HG02610 (cell line): Measurements from ENCODE around the gene SLC19A1.
"Not testable (repeated sequence)": the region's sequence is repeated elsewhere in the genome, so short reads cannot be mapped to it uniquely, and the experiment has no call there.

Source experiments
- ATAC-seq: cut with Tn5 transposase; IDR thresholded peaks from one replicate; pipeline ENCODE4 v1.9.1; 2021; ENCODE audit warnings: mild to moderate bottlenecking, moderate library complexity; ENCODE audit not compliant: unreplicated experiment

SLC19A1 gene

GRCh38 chr21:45506836-45507522 lies 35.3 kb downstream of the SLC19A1 start:
- ATAC-seq = no peak

- no peak for ATAC-seq
These were observed 35.9 kb downstream of the SLC19A1 start for GRCh38 chr21:45506241-45506817.

- no peak for ATAC-seq
These were observed 36.7 kb downstream of the SLC19A1 start for GRCh38 chr21:45505416-45506021.

- ATAC-seq = no peak
These were observed 37.5 kb downstream of the SLC19A1 start for GRCh38 chr21:45504516-45505415.

- ATAC-seq = no peak
These were observed 38.2 kb downstream of the SLC19A1 start for GRCh38 chr21:45504021-45504515.

GRCh38 chr21:45503226-45503625 lies 39.0 kb downstream of the SLC19A1 start:
- ATAC-seq = not testable (repeated sequence)

- no peak for ATAC-seq
These were observed 39.6 kb downstream of the SLC19A1 start for GRCh38 chr21:45502600-45502999.

GRCh38 chr21:45502006-45502345 lies 40.3 kb downstream of the SLC19A1 start:
- no peak for ATAC-seq

- ATAC-seq = not testable (repeated sequence)
These were observed 40.9 kb downstream of the SLC19A1 start for GRCh38 chr21:45501081-45502005.

- ATAC-seq = no peak
These were observed 42.2 kb downstream of the SLC19A1 start for GRCh38 chr21:45499970-45500577.

- no peak for ATAC-seq
These were observed 43.0 kb downstream of the SLC19A1 start for GRCh38 chr21:45499201-45499750.

GRCh38 chr21:45498646-45499000 lies 43.6 kb downstream of the SLC19A1 start:
- no peak for ATAC-seq

- no peak for ATAC-seq
These were observed 44.2 kb downstream of the SLC19A1 start for GRCh38 chr21:45497846-45498645.

GRCh38 chr21:45496968-45497845 lies 45.0 kb downstream of the SLC19A1 start:
- no peak for ATAC-seq

GRCh38 chr21:45496151-45496967 lies 45.9 kb downstream of the SLC19A1 start:
- no peak for ATAC-seq

- no peak for ATAC-seq
These were observed 47.2 kb downstream of the SLC19A1 start for GRCh38 chr21:45494851-45495680.
